ENCODE results near the gene HOXA1. TPM values are rescaled to one million over a fixed set of nuclear protein-coding genes. Genes with fewer than 3 reads are reported as not detected.
A peak's percentile ranks its signal among the peaks of the same experiment; 100 is the strongest.

Gene HOXA1
- polyA plus RNA-seq, 2 of the 4 experiments (the other 2 are of a cell fraction), result 2.8 to 5.0 TPM

DNA sequence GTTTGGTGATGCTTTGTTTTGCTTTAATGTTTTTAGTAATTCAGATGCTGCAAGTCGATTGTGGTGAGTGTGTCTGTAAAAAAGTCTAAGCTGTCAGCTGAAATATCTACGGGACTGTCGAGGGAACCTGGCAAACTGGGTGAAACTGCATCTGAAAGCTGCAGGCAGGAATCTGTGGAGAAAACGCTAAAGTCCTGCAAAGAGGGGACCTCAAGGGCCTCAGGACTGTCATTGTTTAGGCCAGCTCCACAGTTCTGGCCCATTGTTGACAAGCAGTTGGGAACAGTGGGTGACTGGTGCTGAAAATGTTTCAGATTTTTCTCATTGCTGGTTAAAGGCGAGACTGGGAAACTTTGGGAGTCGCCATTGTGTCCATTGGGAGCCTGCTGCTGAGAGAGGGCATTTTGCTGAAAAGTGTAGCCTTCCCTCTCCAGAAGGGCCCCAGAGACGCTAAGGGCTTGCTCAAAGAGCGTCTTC lies 4.9 kb upstream of the HOXA1 start:
- 88% methylated on average over 8 of the region's 8 CpGs for WGBS (ENCODE audit: missing lambda C conversion rate)
- no peak overlapping the region for H3K4me3 ChIP-seq

DNA sequence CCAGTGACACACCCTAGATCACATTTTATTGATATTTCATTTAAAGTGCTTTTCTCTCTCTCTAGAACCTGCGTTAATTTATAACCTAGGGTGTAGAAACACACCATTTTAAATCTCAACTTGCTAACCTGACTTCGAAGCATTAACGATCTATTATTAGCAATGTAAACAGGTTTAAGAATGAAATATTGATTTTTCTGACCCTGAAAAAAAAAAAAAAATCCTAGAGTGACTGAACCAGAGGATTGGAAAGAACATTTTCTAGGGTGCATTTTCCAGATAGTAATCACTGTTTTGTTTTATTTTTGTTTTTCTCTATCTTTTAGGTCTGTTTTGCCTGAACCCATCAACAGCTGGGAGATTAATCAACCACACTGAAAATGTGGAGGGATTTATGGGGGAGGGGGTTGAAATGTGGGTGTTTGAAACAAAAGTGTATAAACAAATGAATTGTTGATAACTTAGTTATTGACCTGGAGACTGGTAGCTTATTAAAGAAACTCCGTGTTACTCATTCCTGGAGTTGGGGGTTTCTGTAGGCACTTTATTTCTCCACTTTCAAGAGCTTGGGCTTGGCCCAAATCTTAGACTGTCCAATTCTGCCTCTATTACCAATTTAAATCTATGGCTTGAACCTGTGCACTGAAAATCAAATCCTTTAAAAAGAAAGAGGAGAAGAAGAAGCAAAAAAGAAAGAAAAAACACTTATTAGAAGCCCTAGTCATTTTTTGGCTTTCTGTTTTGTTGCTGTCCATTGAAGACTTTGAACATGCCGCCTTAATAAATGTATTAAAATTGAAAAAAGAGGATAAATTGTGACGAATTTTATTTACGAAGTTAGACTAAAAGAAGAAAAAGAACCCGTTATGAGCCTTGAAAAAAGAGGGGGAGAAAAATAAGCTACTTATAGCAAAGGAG lies 3.9 kb upstream of the HOXA1 start:
- POLR2A ChIA-PET, result interaction anchor here (1.2 kb wide), 1 partner anchor 36 kb away, joined by 5 read pairs; no protein-coding TSS in a partner anchor
- Histone ChIP-seq H3K4me2 (no peak overlapping the region), H3K9me3 (no peaks in the 10 kb centered on the region), H3K4me1 (peaks cover 18% of the 10 kb centered on the region), H3K4me3 (no peak overlapping the region), H3K27ac (no peak overlapping the region)
- ATAC-seq, result no peak
- no peak for DNase-seq (ENCODE audit: low read depth in 1 of 2, low spot score in 1 of 2)
- TF ChIP-seq, protein P1, sequence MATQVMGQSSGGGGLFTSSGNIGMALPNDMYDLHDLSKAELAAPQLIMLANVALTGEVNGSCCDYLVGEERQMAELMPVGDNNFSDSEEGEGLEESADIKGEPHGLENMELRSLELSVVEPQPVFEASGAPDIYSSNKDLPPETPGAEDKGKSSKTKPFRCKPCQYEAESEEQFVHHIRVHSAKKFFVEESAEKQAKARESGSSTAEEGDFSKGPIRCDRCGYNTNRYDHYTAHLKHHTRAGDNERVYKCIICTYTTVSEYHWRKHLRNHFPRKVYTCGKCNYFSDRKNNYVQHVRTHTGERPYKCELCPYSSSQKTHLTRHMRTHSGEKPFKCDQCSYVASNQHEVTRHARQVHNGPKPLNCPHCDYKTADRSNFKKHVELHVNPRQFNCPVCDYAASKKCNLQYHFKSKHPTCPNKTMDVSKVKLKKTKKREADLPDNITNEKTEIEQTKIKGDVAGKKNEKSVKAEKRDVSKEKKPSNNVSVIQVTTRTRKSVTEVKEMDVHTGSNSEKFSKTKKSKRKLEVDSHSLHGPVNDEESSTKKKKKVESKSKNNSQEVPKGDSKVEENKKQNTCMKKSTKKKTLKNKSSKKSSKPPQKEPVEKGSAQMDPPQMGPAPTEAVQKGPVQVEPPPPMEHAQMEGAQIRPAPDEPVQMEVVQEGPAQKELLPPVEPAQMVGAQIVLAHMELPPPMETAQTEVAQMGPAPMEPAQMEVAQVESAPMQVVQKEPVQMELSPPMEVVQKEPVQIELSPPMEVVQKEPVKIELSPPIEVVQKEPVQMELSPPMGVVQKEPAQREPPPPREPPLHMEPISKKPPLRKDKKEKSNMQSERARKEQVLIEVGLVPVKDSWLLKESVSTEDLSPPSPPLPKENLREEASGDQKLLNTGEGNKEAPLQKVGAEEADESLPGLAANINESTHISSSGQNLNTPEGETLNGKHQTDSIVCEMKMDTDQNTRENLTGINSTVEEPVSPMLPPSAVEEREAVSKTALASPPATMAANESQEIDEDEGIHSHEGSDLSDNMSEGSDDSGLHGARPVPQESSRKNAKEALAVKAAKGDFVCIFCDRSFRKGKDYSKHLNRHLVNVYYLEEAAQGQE (IDR thresholded peaks at IDR 0.05), result 0 out of 2 replicates have a peak, but pooled peaks have one; percentile 14
- TF ChIP-seq HEYL (CRISPR knock-in tag; IDR thresholded peaks at IDR 0.05), result no peak
- CTCF ChIA-PET, result interaction anchor here (0.8 to 3.8 kb wide), 5 partner anchors 9 to 239 kb away, joined by 3 to 17 read pairs (median 4); no protein-coding TSS in a partner anchor
- no peak for FAIRE-seq
- WGBS (ENCODE audit: missing lambda C conversion rate), result 85% methylated on average over 8 of the region's 8 CpGs

More for the DNA sequence above, 4.9 kb upstream of the HOXA1 start:
- Histone ChIP-seq H3K9me3 (no peaks in the 10 kb centered on the region), H3K4me2 (no peak overlapping the region), H3K27ac (no peak overlapping the region), H3K4me1 (peaks cover 12% of the 10 kb centered on the region)
- POLR2A ChIA-PET, result no interaction called here
- CTCF ChIA-PET, result interaction anchor here (0.9 to 3.8 kb wide), 2 partner anchors 9 to 15 kb away, joined by 3 to 17 read pairs; no protein-coding TSS in a partner anchor
- ATAC-seq (no peak), FAIRE-seq (no peak), DNase-seq (ENCODE audit: low read depth in 1 of 2, low spot score in 1 of 2) (no peak)
- TF ChIP-seq HEYL (CRISPR knock-in tag; IDR thresholded peaks at IDR 0.05) (no peak), KDM1A (IDR thresholded peaks at IDR 0.05; ENCODE audit: low read depth) (no peak), RNF2 (IDR thresholded peaks at IDR 0.05; ENCODE audit: borderline replicate concordance, low read depth) (no peak), ESRRA (IDR thresholded peaks at IDR 0.05; ENCODE audit: borderline replicate concordance, low read length) (no peak), SREBF2 (IDR thresholded peaks at IDR 0.05) (no peak), HOXB13 (CRISPR knock-in tag; IDR thresholded peaks at IDR 0.05; ENCODE audit: low read depth) (no peak), BHLHE40 (IDR thresholded peaks at IDR 0.05; ENCODE audit: low read depth, low read length) (no peak)

DNA sequence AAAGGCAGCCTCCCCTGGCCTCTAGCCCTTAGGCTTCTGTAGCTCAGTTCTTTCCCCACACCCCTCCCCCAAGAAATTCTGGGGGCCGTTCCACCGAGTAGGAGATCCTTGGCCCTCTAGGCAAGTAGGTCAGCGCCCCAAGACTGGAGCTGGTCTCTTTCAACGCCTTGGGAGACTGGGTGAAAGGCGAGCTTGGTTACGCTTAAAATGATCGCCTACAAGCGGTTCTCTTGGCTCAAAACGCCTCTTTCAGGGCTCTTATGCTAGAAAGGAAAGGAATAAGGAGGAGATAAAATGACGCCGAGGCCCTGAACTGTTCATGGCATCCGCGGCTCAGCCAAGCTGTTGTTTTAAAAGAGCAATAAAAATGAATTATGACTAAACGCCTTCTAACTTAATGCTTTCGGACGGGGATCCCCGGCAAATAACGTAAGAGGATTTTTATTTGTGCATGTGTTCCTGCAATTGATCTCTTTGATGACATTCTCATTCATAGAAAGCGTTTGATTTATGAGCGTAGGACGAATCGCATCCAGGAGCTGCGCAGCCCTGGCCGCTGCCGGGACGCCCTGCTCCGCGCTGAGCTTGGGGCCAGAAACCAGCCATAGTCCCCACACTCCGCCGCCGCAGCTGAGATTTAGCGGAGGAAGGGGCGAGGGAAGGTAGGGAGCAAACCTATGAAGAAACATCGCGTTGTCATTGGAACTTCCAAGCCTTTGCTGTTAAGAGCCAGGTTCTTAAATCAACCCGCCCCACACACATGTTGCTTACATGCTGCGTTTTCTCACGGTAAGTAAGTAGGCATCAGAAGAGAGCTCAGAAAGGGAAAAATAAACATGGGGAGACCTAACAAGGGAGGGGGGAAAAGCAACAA lies 3.0 kb upstream of the HOXA1 start:
- WGBS (ENCODE audit: missing lambda C conversion rate), result 93% methylated on average over 38 of the region's 38 CpGs
- H3K4me1 ChIP-seq, result peaks cover 18% of the 10 kb centered on the region
- POLR2A ChIA-PET, result interaction anchor here (0.5 to 3.4 kb wide), 4 partner anchors 10 to 235 kb away, joined by 3 to 20 read pairs (median 4); no protein-coding TSS in a partner anchor

More for the DNA sequence above, 3.0 kb upstream of the HOXA1 start:
- no peak overlapping the region for H3K4me2 ChIP-seq
- H3K27ac ChIP-seq, result no peak overlapping the region
- TF ChIP-seq FOSL2 (IDR thresholded peaks at IDR 0.05), result no peak
- no peak for TF ChIP-seq FOSL2 (CRISPR knock-in tag; IDR thresholded peaks at IDR 0.05)
- TF ChIP-seq, protein P2, sequence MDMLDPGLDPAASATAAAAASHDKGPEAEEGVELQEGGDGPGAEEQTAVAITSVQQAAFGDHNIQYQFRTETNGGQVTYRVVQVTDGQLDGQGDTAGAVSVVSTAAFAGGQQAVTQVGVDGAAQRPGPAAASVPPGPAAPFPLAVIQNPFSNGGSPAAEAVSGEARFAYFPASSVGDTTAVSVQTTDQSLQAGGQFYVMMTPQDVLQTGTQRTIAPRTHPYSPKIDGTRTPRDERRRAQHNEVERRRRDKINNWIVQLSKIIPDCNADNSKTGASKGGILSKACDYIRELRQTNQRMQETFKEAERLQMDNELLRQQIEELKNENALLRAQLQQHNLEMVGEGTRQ (IDR thresholded peaks at IDR 0.05), result no peak
- DNase-seq (ENCODE audit: low read depth in 1 of 2, low spot score in 1 of 2) (no peak), FAIRE-seq (no peak), ATAC-seq (no peak)
- no peaks in the 10 kb centered on the region for H3K9me3 ChIP-seq
- CTCF ChIA-PET, result interaction anchor here (0.9 to 3.8 kb wide), 9 partner anchors 7 to 245 kb away, joined by 3 to 20 read pairs (median 4); no protein-coding TSS in a partner anchor
- H3K4me3 ChIP-seq, result no peak overlapping the region
